GM23338 (cell line): Measurements from ENCODE around the gene MPRIP. TPM values are rescaled to one million over a fixed set of nuclear protein-coding genes. Genes with fewer than 3 reads are reported as not detected.

ENCODE experiments used
- ATAC-seq: fragments of 200-7000 bp; cut with Tn5 transposase; 3 replicates; pipeline ENCODE4 v1.9.1; 2020
- DNase-seq: peaks from one replicate; pipeline ENCODE4 v3.0.0-alpha.2; 2015; ENCODE audit warnings: low spot score
- H2AFZ ChIP-seq: fragments of 200-600 bp; sonication (generic); 2 replicates; pipeline ENCODE4 v1.8.0; 2016; ENCODE audit warnings: antibody characterized with exemption, mild to moderate bottlenecking, moderate library complexity
- H3F3A ChIP-seq: fragments of 200-600 bp; sonication (generic); replicated peaks from 2 replicates; pipeline ENCODE4 v1.8.0; 2017; ENCODE audit warnings: antibody characterized with exemption, mixed run types, low read depth
- H3K27ac ChIP-seq: fragments of 200-600 bp; sonication (generic); 2 replicates; pipeline ENCODE4 v1.6.1; 2016; ENCODE audit warnings: low read depth
- H3K27me3 ChIP-seq: fragments of 200-600 bp; sonication (generic); 2 replicates; pipeline ENCODE4 v1.8.0; 2016; ENCODE audit warnings: mild to moderate bottlenecking, mixed run types, moderate library complexity; ENCODE audit not compliant: insufficient read depth
- H3K36me3 ChIP-seq: fragments of 200-600 bp; sonication (generic); 2 replicates; pipeline ENCODE4 v1.8.0; 2016; ENCODE audit warnings: mild to moderate bottlenecking; ENCODE audit not compliant: insufficient read depth
- H3K4me1 ChIP-seq: fragments of 200-600 bp; sonication (generic); 2 replicates; pipeline ENCODE4 v1.8.0; 2016; ENCODE audit warnings: mild to moderate bottlenecking, moderate library complexity; ENCODE audit not compliant: insufficient read depth
- H3K4me2 ChIP-seq: fragments of 200-600 bp; sonication (generic); 2 replicates; pipeline ENCODE4 v1.7.1; 2017; ENCODE audit warnings: mixed run types
- H3K4me3 ChIP-seq: fragments of 200-600 bp; sonication (generic); 2 replicates; pipeline ENCODE4 v1.6.1; 2016; ENCODE audit warnings: mixed run types
- H3K79me2 ChIP-seq: fragments of 200-600 bp; sonication (generic); replicated peaks from 2 replicates; pipeline ENCODE4 v1.8.0; 2017; ENCODE audit warnings: mild to moderate bottlenecking; ENCODE audit not compliant: insufficient read depth
- H3K9me2 ChIP-seq: fragments of 200-600 bp; sonication (generic); 2 replicates; pipeline ENCODE4 v1.8.0; 2017; ENCODE audit not compliant: insufficient read depth
- H4K20me1 ChIP-seq: fragments of 200-600 bp; sonication (generic); replicated peaks from 2 replicates; pipeline ENCODE4 v1.8.0; 2017; ENCODE audit warnings: mild to moderate bottlenecking; ENCODE audit not compliant: insufficient read depth
- H3K27ac Mint-ChIP-seq: 2 replicates; pipeline ENCODE4 v1.8.0; 2020; ENCODE audit warnings: inconsistent platforms, mild to moderate bottlenecking, moderate library complexity, mixed read lengths
- H3K27me3 Mint-ChIP-seq: 3 replicates; pipeline ENCODE4 v1.8.0; 2022; ENCODE audit warnings: low read depth, mild to moderate bottlenecking, moderate library complexity, mixed read lengths, inconsistent platforms; ENCODE audit not compliant: insufficient read depth, poor library complexity
- H3K36me3 Mint-ChIP-seq: 3 replicates; pipeline ENCODE4 v1.8.0; 2021; ENCODE audit warnings: low read depth, mild to moderate bottlenecking, inconsistent platforms, moderate library complexity, mixed read lengths
- H3K4me1 Mint-ChIP-seq: 3 replicates; pipeline ENCODE4 v1.8.0; 2020; ENCODE audit warnings: mild to moderate bottlenecking, inconsistent platforms, mixed read lengths
- H3K4me3 Mint-ChIP-seq: 3 replicates; pipeline ENCODE4 v1.8.0; 2021; ENCODE audit warnings: moderate library complexity, mild to moderate bottlenecking, inconsistent platforms, mixed read lengths
- H3K9me3 Mint-ChIP-seq: 3 replicates; pipeline ENCODE4 v1.8.0; 2020; ENCODE audit warnings: moderate library complexity, mild to moderate bottlenecking, inconsistent platforms, mixed read lengths
- CREB1 ChIP-seq: fragments of 250-450 bp; sonication (Bioruptor Pico); IDR thresholded peaks from 2 replicates; pipeline ENCODE4 v1.5.0; 2020; ENCODE audit warnings: low read depth, mild to moderate bottlenecking, moderate library complexity
- EZH2phosphoT487 ChIP-seq: fragments of 200-600 bp; sonication (generic); IDR thresholded peaks from one replicate; pipeline ENCODE4 v1.8.1; 2018; ENCODE audit warnings: antibody characterized with exemption; ENCODE audit not compliant: unreplicated experiment
- POLR2AphosphoS5 ChIP-seq: IDR thresholded peaks from 2 replicates; pipeline ENCODE4 v1.6.1; 2016; ENCODE audit warnings: antibody characterized with exemption, low read depth
- polyA plus RNA-seq: library from polyadenylated mRNA; unstranded; fragments of >200 nt; fragmentation: Nextera tagmentation; extraction: Ambion mirVana; gene quantifications from 2 replicates; pipeline ENCODE4 v1.2.1, GENCODE V29; 2016
- total RNA-seq: library from RNA; depleted of rRNA; stranded (reverse); fragments of >200 nt; shearing (Covaris generic); gene quantifications from 2 replicates; pipeline ENCODE4 v1.2.3, GENCODE V29; 2014
- TF ChIP-seq, protein P1 (sequence below), 2 experiments: fragments of 200-600 bp in 1 of 2; sonication (generic) in 1 of 2; conservative IDR thresholded peaks; 2 replicates each; pipeline versions ENCODE4 v1.5.1 to v1.6.1; 2016 to 2017; ENCODE audit warnings: antibody characterized with exemption in 2 of 2, low read depth in 2 of 2, mild to moderate bottlenecking in 2 of 2, moderate library complexity in 1 of 2
- TF ChIP-seq, protein P2 (sequence below): IDR thresholded peaks from 2 replicates; pipeline ENCODE4 v1.6.1; 2016; ENCODE audit warnings: antibody characterized with exemption
- TF ChIP-seq, protein P3 (sequence below): fragments of 250-450 bp; sonication (Bioruptor Pico); IDR thresholded peaks from 2 replicates; pipeline ENCODE4 v1.5.0; 2020; ENCODE audit warnings: mild to moderate bottlenecking, moderate library complexity

Gene MPRIP
- total and polyA plus RNA-seq, 2 experiments from 2014 or later = 39.3 to 113 TPM

DNA sequence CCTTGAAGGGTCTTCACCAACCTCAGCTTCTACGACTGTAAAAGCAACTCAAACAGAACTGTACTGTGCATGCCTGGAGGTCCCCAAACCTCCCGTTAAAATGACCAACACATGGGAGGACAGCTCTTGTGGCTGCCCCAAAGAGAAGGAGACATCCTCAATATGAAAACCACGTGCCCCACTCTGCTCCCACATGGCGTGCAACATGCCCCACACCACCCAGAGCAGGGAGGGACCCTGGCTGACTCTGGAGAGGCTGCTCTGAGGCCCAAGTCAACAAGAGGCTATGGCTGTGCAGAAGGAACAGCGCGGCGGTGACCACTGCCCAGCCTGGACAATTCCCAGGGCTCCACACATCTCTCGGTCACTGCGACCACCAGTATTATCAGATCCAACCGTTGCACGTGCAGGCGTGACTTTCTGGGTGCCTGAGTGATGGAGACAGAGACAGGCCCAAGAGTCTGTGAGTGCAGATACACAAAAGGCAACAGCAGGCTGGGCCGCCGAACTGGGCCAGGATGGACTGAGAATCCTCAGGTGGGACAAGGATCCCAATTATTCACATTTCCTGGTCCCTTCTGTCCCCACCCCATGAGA is 162.5 kb downstream of the MPRIP start:
- H3K9me3 Mint-ChIP-seq = no peaks in the 10 kb centered on the region
- H3K27me3 Mint-ChIP-seq = peaks cover 17% of the 10 kb centered on the region
- TF ChIP-seq, protein P1, sequence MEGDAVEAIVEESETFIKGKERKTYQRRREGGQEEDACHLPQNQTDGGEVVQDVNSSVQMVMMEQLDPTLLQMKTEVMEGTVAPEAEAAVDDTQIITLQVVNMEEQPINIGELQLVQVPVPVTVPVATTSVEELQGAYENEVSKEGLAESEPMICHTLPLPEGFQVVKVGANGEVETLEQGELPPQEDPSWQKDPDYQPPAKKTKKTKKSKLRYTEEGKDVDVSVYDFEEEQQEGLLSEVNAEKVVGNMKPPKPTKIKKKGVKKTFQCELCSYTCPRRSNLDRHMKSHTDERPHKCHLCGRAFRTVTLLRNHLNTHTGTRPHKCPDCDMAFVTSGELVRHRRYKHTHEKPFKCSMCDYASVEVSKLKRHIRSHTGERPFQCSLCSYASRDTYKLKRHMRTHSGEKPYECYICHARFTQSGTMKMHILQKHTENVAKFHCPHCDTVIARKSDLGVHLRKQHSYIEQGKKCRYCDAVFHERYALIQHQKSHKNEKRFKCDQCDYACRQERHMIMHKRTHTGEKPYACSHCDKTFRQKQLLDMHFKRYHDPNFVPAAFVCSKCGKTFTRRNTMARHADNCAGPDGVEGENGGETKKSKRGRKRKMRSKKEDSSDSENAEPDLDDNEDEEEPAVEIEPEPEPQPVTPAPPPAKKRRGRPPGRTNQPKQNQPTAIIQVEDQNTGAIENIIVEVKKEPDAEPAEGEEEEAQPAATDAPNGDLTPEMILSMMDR (conservative IDR thresholded peaks at IDR 0.05; ENCODE audit: low read depth in 2 of 2) = no peak
- TF ChIP-seq, protein P2, sequence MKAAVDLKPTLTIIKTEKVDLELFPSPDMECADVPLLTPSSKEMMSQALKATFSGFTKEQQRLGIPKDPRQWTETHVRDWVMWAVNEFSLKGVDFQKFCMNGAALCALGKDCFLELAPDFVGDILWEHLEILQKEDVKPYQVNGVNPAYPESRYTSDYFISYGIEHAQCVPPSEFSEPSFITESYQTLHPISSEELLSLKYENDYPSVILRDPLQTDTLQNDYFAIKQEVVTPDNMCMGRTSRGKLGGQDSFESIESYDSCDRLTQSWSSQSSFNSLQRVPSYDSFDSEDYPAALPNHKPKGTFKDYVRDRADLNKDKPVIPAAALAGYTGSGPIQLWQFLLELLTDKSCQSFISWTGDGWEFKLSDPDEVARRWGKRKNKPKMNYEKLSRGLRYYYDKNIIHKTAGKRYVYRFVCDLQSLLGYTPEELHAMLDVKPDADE = no peak
- TF ChIP-seq, protein P3, sequence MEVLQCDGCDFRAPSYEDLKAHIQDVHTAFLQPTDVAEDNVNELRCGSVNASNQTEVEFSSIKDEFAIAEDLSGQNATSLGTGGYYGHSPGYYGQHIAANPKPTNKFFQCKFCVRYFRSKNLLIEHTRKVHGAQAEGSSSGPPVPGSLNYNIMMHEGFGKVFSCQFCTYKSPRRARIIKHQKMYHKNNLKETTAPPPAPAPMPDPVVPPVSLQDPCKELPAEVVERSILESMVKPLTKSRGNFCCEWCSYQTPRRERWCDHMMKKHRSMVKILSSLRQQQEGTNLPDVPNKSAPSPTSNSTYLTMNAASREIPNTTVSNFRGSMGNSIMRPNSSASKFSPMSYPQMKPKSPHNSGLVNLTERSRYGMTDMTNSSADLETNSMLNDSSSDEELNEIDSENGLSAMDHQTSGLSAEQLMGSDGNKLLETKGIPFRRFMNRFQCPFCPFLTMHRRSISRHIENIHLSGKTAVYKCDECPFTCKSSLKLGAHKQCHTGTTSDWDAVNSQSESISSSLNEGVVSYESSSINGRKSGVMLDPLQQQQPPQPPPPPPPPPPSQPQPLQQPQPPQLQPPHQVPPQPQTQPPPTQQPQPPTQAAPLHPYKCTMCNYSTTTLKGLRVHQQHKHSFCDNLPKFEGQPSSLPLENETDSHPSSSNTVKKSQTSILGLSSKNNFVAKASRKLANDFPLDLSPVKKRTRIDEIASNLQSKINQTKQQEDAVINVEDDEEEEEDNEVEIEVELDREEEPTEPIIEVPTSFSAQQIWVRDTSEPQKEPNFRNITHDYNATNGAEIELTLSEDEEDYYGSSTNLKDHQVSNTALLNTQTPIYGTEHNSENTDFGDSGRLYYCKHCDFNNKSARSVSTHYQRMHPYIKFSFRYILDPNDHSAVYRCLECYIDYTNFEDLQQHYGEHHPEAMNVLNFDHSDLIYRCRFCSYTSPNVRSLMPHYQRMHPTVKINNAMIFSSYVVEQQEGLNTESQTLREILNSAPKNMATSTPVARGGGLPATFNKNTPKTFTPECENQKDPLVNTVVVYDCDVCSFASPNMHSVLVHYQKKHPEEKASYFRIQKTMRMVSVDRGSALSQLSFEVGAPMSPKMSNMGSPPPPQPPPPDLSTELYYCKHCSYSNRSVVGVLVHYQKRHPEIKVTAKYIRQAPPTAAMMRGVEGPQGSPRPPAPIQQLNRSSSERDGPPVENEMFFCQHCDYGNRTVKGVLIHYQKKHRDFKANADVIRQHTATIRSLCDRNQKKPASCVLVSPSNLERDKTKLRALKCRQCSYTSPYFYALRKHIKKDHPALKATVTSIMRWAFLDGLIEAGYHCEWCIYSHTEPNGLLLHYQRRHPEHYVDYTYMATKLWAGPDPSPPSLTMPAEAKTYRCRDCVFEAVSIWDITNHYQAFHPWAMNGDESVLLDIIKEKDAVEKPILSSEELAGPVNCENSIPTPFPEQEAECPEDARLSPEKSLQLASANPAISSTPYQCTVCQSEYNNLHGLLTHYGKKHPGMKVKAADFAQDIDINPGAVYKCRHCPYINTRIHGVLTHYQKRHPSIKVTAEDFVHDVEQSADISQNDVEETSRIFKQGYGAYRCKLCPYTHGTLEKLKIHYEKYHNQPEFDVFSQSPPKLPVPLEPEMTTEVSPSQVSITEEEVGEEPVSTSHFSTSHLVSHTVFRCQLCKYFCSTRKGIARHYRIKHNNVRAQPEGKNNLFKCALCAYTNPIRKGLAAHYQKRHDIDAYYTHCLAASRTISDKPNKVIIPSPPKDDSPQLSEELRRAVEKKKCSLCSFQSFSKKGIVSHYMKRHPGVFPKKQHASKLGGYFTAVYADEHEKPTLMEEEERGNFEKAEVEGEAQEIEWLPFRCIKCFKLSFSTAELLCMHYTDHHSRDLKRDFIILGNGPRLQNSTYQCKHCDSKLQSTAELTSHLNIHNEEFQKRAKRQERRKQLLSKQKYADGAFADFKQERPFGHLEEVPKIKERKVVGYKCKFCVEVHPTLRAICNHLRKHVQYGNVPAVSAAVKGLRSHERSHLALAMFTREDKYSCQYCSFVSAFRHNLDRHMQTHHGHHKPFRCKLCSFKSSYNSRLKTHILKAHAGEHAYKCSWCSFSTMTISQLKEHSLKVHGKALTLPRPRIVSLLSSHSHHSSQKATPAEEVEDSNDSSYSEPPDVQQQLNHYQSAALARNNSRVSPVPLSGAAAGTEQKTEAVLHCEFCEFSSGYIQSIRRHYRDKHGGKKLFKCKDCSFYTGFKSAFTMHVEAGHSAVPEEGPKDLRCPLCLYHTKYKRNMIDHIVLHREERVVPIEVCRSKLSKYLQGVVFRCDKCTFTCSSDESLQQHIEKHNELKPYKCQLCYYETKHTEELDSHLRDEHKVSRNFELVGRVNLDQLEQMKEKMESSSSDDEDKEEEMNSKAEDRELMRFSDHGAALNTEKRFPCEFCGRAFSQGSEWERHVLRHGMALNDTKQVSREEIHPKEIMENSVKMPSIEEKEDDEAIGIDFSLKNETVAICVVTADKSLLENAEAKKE (CRISPR knock-in tag) = no peak
- TF ChIP-seq POLR2AphosphoS5 (no peak), EZH2phosphoT487 (no peak), CREB1 (no peak)
- Histone ChIP-seq H3K4me3 (no peak overlapping the region), H3F3A (peaks cover 3% of the 10 kb centered on the region; the same call in 1 of the 2 replicates), H3K4me2 (no peak overlapping the region), H3K4me1 (no peaks in the 10 kb centered on the region), H2AFZ (no peak overlapping the region), H3K27ac (no peak overlapping the region), H3K9me2 (no peaks in the 10 kb centered on the region), H3K36me3 (no peaks in the 10 kb centered on the region), H4K20me1 (no peaks in the 10 kb centered on the region), H3K79me2 (no peaks in the 10 kb centered on the region), H3K27me3 (no peaks in the 10 kb centered on the region)
- H3K36me3 Mint-ChIP-seq = no peaks in the 10 kb centered on the region
- ATAC-seq = no peak
- no peak for DNase-seq
- no peak overlapping the region for H3K27ac Mint-ChIP-seq
- H3K4me3 Mint-ChIP-seq = no peak overlapping the region
- no peaks in the 10 kb centered on the region; the same call in 2 of the 3 replicates for H3K4me1 Mint-ChIP-seq
